Peyer's patch (tissue), 4 donors: ENCODE data around the gene ZNRF4. TPM values are rescaled to one million over a fixed set of nuclear protein-coding genes. Genes with fewer than 3 reads are reported as not detected.
"Not testable (repeated sequence)": the region's sequence is repeated elsewhere in the genome, so short reads cannot be mapped to it uniquely, and the experiment has no call there.

Experiments
- DNase-seq, 3 donors: peaks; one replicate each; pipeline ENCODE4 v3.0.0-alpha.2; 2017 to 2019
- H3K27ac ChIP-seq, 4 donors: fragments of 200-600 bp; sonication (generic); one replicate each; pipeline ENCODE4 v1.5.1; 2016 to 2019
- H3K27me3 ChIP-seq, 2 donors: fragments of 200-600 bp; sonication (generic); one replicate each; pipeline ENCODE4 v1.5.1; 2019
- H3K36me3 ChIP-seq, 3 donors: fragments of 200-600 bp; sonication (generic); one replicate each; pipeline ENCODE4 v1.5.1; 2016 to 2019
- H3K4me1 ChIP-seq, 4 donors: fragments of 200-600 bp; sonication (generic); one replicate each; pipeline ENCODE4 v1.5.1; 2016 to 2019
- H3K4me3 ChIP-seq, 4 donors: fragments of 200-600 bp; sonication (generic); 1 replicate in 3 of 4; 2 replicates in 1 of 4; pipeline ENCODE4 v1.5.1; 2016 to 2019; ENCODE audit warnings: mild to moderate bottlenecking in 1 of 4
- H3K9me3 ChIP-seq, 4 donors: fragments of 200-600 bp; sonication (generic); one replicate each; pipeline ENCODE4 v1.5.1; 2016 to 2019; ENCODE audit warnings: mild to moderate bottlenecking in 1 of 4
- CTCF ChIP-seq, 6 experiments: fragments of 450-650 bp in 4 of 6; fragments of 200-600 bp in 2 of 6; sonication (generic) in 1 of 6; IDR thresholded peaks; one replicate each; pipeline ENCODE4 v1.5.1; 2017 to 2019; ENCODE audit warnings: antibody characterized with exemption in 6 of 6, mild to moderate bottlenecking in 3 of 6, moderate library complexity in 1 of 6
- POLR2A ChIP-seq, 2 donors: fragments of 450-650 bp; IDR thresholded peaks; one replicate each; pipeline ENCODE4 v1.5.1; 2017; ENCODE audit warnings: antibody characterized with exemption in 2 of 2, mild to moderate bottlenecking in 2 of 2, moderate library complexity in 2 of 2
- total RNA-seq, 4 donors: library from RNA; depleted of rRNA; stranded (reverse); fragments of >200 nt; gene quantifications; one replicate each; pipeline ENCODE4 v1.1.0, GENCODE V29; 2016

ZNRF4 gene
- total RNA-seq, 4 donors from 2014 or later = not detected

- no peaks in the 10 kb centered on the region for H3K27me3 ChIP-seq
- no peak overlapping the region for H3K27ac ChIP-seq
- no peaks in the 10 kb centered on the region for H3K36me3 ChIP-seq
- no peak for DNase-seq
- no peak for TF ChIP-seq CTCF (IDR thresholded peaks at IDR 0.05)
- TF ChIP-seq POLR2A (IDR thresholded peaks at IDR 0.05) = no peak
- no peak overlapping the region for H3K4me3 ChIP-seq
- H3K4me1 ChIP-seq = no peaks in the 10 kb centered on the region
- no peaks in the 10 kb centered on the region for H3K9me3 ChIP-seq
Observed at GRCh38 chr19:5434351-5434917, 20.8 kb upstream of the ZNRF4 start.

- DNase-seq = no peak
- no peaks in the 10 kb centered on the region for H3K36me3 ChIP-seq
- no peak overlapping the region for H3K27ac ChIP-seq
- no peaks in the 10 kb centered on the region for H3K27me3 ChIP-seq
- H3K9me3 ChIP-seq = no peaks in the 10 kb centered on the region
- TF ChIP-seq CTCF (IDR thresholded peaks at IDR 0.05) (no peak), POLR2A (IDR thresholded peaks at IDR 0.05) (no peak)
- H3K4me3 ChIP-seq = no peak overlapping the region
- no peaks in the 10 kb centered on the region for H3K4me1 ChIP-seq
Observed at GRCh38 chr19:5434970-5435641, 20.1 kb upstream of the ZNRF4 start.

GRCh38 chr19:5435642-5436017 is 19.6 kb upstream of the ZNRF4 start:
- no peaks in the 10 kb centered on the region for H3K27me3 ChIP-seq
- no peaks in the 10 kb centered on the region for H3K36me3 ChIP-seq
- H3K9me3 ChIP-seq = no peaks in the 10 kb centered on the region
- no peaks in the 10 kb centered on the region for H3K4me1 ChIP-seq
- TF ChIP-seq POLR2A (IDR thresholded peaks at IDR 0.05) (no peak), CTCF (IDR thresholded peaks at IDR 0.05) (no peak)
- no peak for DNase-seq
- no peak overlapping the region for H3K4me3 ChIP-seq
- no peak overlapping the region for H3K27ac ChIP-seq

- H3K36me3 ChIP-seq = no peaks in the 10 kb centered on the region
- H3K9me3 ChIP-seq = no peaks in the 10 kb centered on the region
- no peak overlapping the region for H3K27ac ChIP-seq
- no peak overlapping the region for H3K4me3 ChIP-seq
- no peaks in the 10 kb centered on the region for H3K27me3 ChIP-seq
- no peak for DNase-seq
- no peaks in the 10 kb centered on the region for H3K4me1 ChIP-seq
- no peak for TF ChIP-seq POLR2A (IDR thresholded peaks at IDR 0.05)
- no peak for TF ChIP-seq CTCF (IDR thresholded peaks at IDR 0.05)
Observed at GRCh38 chr19:5436106-5436947, 18.9 kb upstream of the ZNRF4 start.

GRCh38 chr19:5436948-5437306 is 18.3 kb upstream of the ZNRF4 start:
- H3K27me3 ChIP-seq = no peaks in the 10 kb centered on the region
- no peak for TF ChIP-seq POLR2A (IDR thresholded peaks at IDR 0.05)
- TF ChIP-seq CTCF (IDR thresholded peaks at IDR 0.05) = no peak
- no peaks in the 10 kb centered on the region for H3K36me3 ChIP-seq
- H3K27ac ChIP-seq = no peak overlapping the region
- no peaks in the 10 kb centered on the region for H3K4me1 ChIP-seq
- H3K4me3 ChIP-seq = no peak overlapping the region
- H3K9me3 ChIP-seq = no peaks in the 10 kb centered on the region
- no peak for DNase-seq

GRCh38 chr19:5438756-5439155 is 16.5 kb upstream of the ZNRF4 start:
- H3K36me3 ChIP-seq, H3K4me1 ChIP-seq, H3K4me3 ChIP-seq, H3K27me3 ChIP-seq, H3K9me3 ChIP-seq, H3K27ac ChIP-seq, DNase-seq: not testable (repeated sequence)
